Endodermal cell (in vitro differentiated cells): ENCODE measurements around the gene CITED2. TPM values are rescaled to one million over a fixed set of nuclear protein-coding genes. Genes with fewer than 3 reads are reported as not detected.
A peak's percentile ranks its signal among the peaks of the same experiment; 100 is the strongest.

Experiments used
- DNase-seq: peaks from one replicate; pipeline ENCODE4 v3.0.0-alpha.2; 2017
- H3K27ac ChIP-seq: 2 replicates; pipeline ENCODE4 v1.5.1; 2013; ENCODE audit warnings: mild to moderate bottlenecking, low read depth, low read length, moderate library complexity
- H3K27me3 ChIP-seq: 2 replicates; pipeline ENCODE4 v1.6.1; 2013; ENCODE audit warnings: mild to moderate bottlenecking, low read length, moderate library complexity; ENCODE audit not compliant: insufficient read depth, control insufficient read depth, poor library complexity, severe bottlenecking
- H3K36me3 ChIP-seq: 2 replicates; pipeline ENCODE4 v1.7.0; 2013; ENCODE audit warnings: mild to moderate bottlenecking, low read length, moderate library complexity; ENCODE audit not compliant: control insufficient read depth, insufficient read depth
- H3K4me1 ChIP-seq: one replicate; pipeline ENCODE4 v1.7.0; 2013; ENCODE audit warnings: low read length; ENCODE audit not compliant: control insufficient read depth, insufficient read depth
- H3K4me3 ChIP-seq: 2 replicates; pipeline ENCODE4 v1.5.1; 2013; ENCODE audit warnings: mild to moderate bottlenecking, low read length, moderate library complexity
- H3K9ac ChIP-seq: 2 replicates; pipeline ENCODE4 v1.6.1; 2013; ENCODE audit warnings: mild to moderate bottlenecking, low read length, moderate library complexity; ENCODE audit not compliant: poor library complexity, severe bottlenecking; ENCODE audit errors: extremely low read depth
- H3K9me3 ChIP-seq: 2 replicates; pipeline ENCODE4 v1.6.1; 2013; ENCODE audit warnings: mild to moderate bottlenecking, low read length, moderate library complexity; ENCODE audit not compliant: control insufficient read depth
- H3K27ac Mint-ChIP-seq: 2 replicates; pipeline ENCODE4 v1.8.0; 2020; ENCODE audit warnings: mixed read lengths
- H3K27me3 Mint-ChIP-seq: 2 replicates; pipeline ENCODE4 v1.8.0; 2021; ENCODE audit warnings: mild to moderate bottlenecking, mixed read lengths; ENCODE audit not compliant: insufficient read depth
- H3K36me3 Mint-ChIP-seq: 2 replicates; pipeline ENCODE4 v1.8.0; 2020; ENCODE audit warnings: low read depth, mixed read lengths
- H3K4me1 Mint-ChIP-seq: 2 replicates; pipeline ENCODE4 v1.8.0; 2020; ENCODE audit warnings: mixed read lengths
- H3K4me3 Mint-ChIP-seq: 2 replicates; pipeline ENCODE4 v1.8.0; 2020; ENCODE audit warnings: mild to moderate bottlenecking, moderate library complexity, mixed read lengths
- H3K9me3 Mint-ChIP-seq: 2 replicates; pipeline ENCODE4 v1.8.0; 2020; ENCODE audit warnings: mild to moderate bottlenecking, mixed read lengths
- WGBS, 2 experiments: methylation state at CpG; one replicate each; pipeline versions ENCODE4 v1.1.5 to v1.1.7; 2013; ENCODE audit warnings: missing lambda C conversion rate in 2 of 2, mixed read lengths in 1 of 2; ENCODE audit not compliant: insufficient coverage in 1 of 2, insufficient read length in 1 of 2; 5-methylcytosine and 5-hydroxymethylcytosine counted together
- total RNA-seq, 2 donors: library from RNA; stranded (reverse); fragmentation: NEBNext Ultra II Directional in 1 of 2; extraction: Animal tissue kit (Norgen Biotek cat#: 25700) in 1 of 2; gene quantifications; 2 replicates in 1 of 2; 3 replicates in 1 of 2; pipeline ENCODE4 v1.2.1, GENCODE V29; 2021
- TF ChIP-seq, protein P1 (sequence below): fragments of 200-600 bp; sonication (generic); conservative IDR thresholded peaks from 2 replicates; pipeline ENCODE4 v1.5.0; 2021; ENCODE audit warnings: antibody characterized with exemption, mild to moderate bottlenecking

The CITED2 gene
- total RNA-seq, 2 donors from 2014 or later, result 80.2 to 118 TPM

DNA sequence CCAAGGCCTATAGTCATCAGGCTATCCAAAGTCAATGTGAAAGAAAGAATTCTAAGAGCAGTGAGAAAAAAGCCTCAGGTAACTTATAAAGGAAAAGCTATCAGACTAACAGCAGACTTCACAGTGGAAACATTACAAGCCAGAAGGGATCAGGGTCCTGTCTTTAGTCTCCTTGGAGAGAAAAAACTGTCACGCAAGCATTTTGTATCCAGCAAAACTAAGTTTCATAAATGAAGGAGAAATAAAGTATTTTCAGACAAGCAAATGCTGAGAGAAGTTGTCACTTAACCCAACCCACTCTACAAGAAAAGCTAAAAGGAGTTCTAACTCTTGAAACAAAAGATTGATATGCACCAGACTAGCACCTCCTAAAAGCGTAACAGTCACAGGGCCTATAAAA is 28.1 kb downstream of the CITED2 start:
- WGBS, 2 experiments, result 91% methylated on average over 2 of the region's 2 CpGs; no CpG with 5 or more reads in 1 of the 2 experiments
- Histone ChIP-seq H3K27me3 (no peaks in the 10 kb centered on the region), H3K4me1 (no peaks in the 10 kb centered on the region), H3K9me3 (no peaks in the 10 kb centered on the region), H3K36me3 (no peaks in the 10 kb centered on the region), H3K4me3 (no peak overlapping the region), H3K27ac (no peak overlapping the region), H3K9ac (no peak overlapping the region)
- Mint-ChIP-seq H3K36me3 (no peaks in the 10 kb centered on the region), H3K9me3 (no peaks in the 10 kb centered on the region), H3K4me1 (no peaks in the 10 kb centered on the region), H3K27me3 (no peaks in the 10 kb centered on the region), H3K27ac (no peak overlapping the region), H3K4me3 (no peak overlapping the region)
- DNase-seq, result no peak
- TF ChIP-seq, protein P1, sequence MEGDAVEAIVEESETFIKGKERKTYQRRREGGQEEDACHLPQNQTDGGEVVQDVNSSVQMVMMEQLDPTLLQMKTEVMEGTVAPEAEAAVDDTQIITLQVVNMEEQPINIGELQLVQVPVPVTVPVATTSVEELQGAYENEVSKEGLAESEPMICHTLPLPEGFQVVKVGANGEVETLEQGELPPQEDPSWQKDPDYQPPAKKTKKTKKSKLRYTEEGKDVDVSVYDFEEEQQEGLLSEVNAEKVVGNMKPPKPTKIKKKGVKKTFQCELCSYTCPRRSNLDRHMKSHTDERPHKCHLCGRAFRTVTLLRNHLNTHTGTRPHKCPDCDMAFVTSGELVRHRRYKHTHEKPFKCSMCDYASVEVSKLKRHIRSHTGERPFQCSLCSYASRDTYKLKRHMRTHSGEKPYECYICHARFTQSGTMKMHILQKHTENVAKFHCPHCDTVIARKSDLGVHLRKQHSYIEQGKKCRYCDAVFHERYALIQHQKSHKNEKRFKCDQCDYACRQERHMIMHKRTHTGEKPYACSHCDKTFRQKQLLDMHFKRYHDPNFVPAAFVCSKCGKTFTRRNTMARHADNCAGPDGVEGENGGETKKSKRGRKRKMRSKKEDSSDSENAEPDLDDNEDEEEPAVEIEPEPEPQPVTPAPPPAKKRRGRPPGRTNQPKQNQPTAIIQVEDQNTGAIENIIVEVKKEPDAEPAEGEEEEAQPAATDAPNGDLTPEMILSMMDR, result no peak

DNA sequence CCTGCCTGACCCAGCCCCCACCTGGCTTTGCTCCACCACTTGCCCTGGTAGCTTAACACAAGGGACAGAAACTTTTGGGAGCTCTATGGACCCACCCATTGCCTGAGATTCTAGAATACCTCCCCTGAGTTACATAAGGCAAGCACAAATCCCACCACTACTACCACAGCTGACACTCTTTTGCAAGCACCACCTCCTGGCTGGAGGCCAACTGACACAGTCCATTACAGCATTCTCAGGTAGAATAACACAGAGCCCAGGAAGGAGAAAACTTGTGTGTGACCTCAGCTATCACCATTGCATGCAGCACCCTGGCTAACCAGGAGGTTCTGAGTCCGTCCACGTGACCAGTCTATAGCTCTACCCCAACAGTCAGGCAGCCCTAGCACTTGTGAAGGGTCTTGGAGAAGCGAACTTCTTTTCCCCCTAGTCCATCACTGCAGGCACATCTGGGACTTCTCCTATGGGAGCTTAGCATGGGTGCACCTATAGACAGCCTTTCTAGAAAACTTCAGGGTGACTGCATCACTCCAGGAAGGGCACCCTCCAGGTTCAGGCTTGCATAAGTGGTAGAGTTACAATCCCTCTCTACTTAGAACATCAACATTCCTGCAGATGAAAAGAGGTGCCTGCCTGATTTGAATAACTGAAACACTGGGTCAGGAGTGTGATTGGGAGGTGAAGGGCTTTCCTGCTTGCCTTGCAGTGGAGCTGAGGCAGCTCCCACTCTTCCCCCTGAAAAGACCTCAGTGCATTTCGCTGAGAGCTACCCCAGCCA is 30.1 kb downstream of the CITED2 start:
- no peak overlapping the region for H3K27ac ChIP-seq
- Mint-ChIP-seq H3K4me1 (no peaks in the 10 kb centered on the region), H3K4me3 (no peak overlapping the region), H3K27ac (peak overlapping the region; percentile 39), H3K9me3 (no peaks in the 10 kb centered on the region), H3K36me3 (no peaks in the 10 kb centered on the region), H3K27me3 (no peaks in the 10 kb centered on the region)
- no peak overlapping the region for H3K9ac ChIP-seq
- no peak for DNase-seq
- H3K27me3 ChIP-seq, result no peaks in the 10 kb centered on the region
- H3K4me1 ChIP-seq, result no peaks in the 10 kb centered on the region
- TF ChIP-seq, protein P1, result no peak
- 85 to 100% methylated on average over 2 to 4 of the region's 4 CpGs for WGBS, 2 experiments
- no peak overlapping the region for H3K4me3 ChIP-seq
- no peaks in the 10 kb centered on the region for H3K36me3 ChIP-seq
- H3K9me3 ChIP-seq, result no peaks in the 10 kb centered on the region

DNA sequence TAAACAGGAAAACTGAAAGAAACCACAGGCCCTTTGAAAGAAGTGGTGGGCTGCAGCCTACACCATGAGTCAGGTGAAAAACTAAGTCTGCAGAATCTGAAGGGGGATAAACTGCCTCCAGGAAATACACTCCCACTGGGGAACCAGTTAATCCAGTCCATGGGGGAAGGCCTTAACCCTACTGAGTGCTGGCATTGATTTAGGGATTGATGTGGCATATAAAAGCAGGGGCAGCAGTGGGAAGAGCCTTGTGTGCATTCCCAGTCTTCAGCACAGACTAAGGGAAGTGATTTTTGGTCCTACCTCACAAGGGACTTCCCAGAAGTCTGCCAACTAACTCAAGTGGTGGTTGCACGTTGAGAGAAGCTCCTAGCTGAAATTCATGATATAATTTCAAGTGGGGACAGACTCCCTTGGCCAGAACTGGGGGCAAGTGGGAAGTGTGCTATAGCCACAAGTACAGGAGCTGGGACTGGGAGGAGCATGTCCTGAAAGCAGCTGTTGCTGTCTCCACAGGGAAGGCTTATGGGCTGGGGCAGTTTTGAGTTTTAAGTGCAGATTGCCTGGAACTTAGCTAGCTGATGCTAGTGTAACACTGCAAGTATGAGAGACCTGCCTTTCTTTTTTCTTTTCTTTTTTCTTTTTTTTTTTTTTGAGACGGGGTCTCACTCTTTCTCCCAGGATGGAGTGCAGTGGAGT is 31.2 kb downstream of the CITED2 start:
- Histone ChIP-seq H3K27me3 (no peaks in the 10 kb centered on the region), H3K36me3 (no peaks in the 10 kb centered on the region), H3K9me3 (no peaks in the 10 kb centered on the region), H3K27ac (no peak overlapping the region), H3K4me1 (no peaks in the 10 kb centered on the region), H3K9ac (no peak overlapping the region), H3K4me3 (no peak overlapping the region)
- no peak for DNase-seq
- H3K4me1 Mint-ChIP-seq, result no peaks in the 10 kb centered on the region
- no peak overlapping the region for H3K4me3 Mint-ChIP-seq
- H3K27me3 Mint-ChIP-seq, result no peaks in the 10 kb centered on the region
- no peaks in the 10 kb centered on the region for H3K36me3 Mint-ChIP-seq
- TF ChIP-seq, protein P1, result no peak
- no peak overlapping the region for H3K27ac Mint-ChIP-seq
- WGBS, 2 experiments, result 81 to 100% methylated on average over 1 to 2 of the region's 2 CpGs
- no peaks in the 10 kb centered on the region for H3K9me3 Mint-ChIP-seq
